DND-41 (cell line): ENCODE data around the gene PPDPF.

Source experiments
- ATAC-seq: fragments of 200-7000 bp; cut with Tn5 transposase; 3 replicates; pipeline ENCODE4 v1.9.1; 2021; ENCODE audit warnings: low read depth; ENCODE audit not compliant: insufficient read depth
- DNase-seq: peaks from one replicate; pipeline ENCODE4 v3.0.0-alpha.2; 2020
- H2AFZ ChIP-seq: 2 replicates; pipeline ENCODE4 v1.6.0; 2012; ENCODE audit warnings: low read depth, low read length
- H3K27ac ChIP-seq: 2 replicates; pipeline ENCODE4 v1.5.1; 2012; ENCODE audit warnings: low read length, inconsistent platforms
- H3K27me3 ChIP-seq: fragments of 200-600 bp; sonication (generic); 2 replicates; pipeline ENCODE4 v1.6.0; 2012; ENCODE audit warnings: low read length, mild to moderate bottlenecking, inconsistent platforms; ENCODE audit not compliant: insufficient read depth, poor library complexity
- H3K36me3 ChIP-seq: 2 replicates; pipeline ENCODE4 v1.5.1; 2012; ENCODE audit warnings: low read length, inconsistent platforms; ENCODE audit not compliant: insufficient read depth
- H3K4me1 ChIP-seq: 2 replicates; pipeline ENCODE4 v1.5.1; 2012; ENCODE audit warnings: mild to moderate bottlenecking, low read length; ENCODE audit not compliant: insufficient read depth
- H3K4me2 ChIP-seq: 2 replicates; pipeline ENCODE4 v1.6.0; 2012; ENCODE audit warnings: mild to moderate bottlenecking, moderate library complexity, low read length, inconsistent platforms; ENCODE audit not compliant: insufficient read depth
- H3K4me3 ChIP-seq, 2 experiments: fragments of 200-600 bp in 1 of 2; shearing (Covaris generic) in 1 of 2; 2 replicates each; pipeline ENCODE4 v1.5.1; 2012 to 2016; ENCODE audit warnings: inconsistent platforms in 2 of 2, low read length in 2 of 2, mild to moderate bottlenecking in 2 of 2, low read depth in 1 of 2, moderate library complexity in 1 of 2
- H3K79me2 ChIP-seq: 2 replicates; pipeline ENCODE4 v1.6.0; 2012; ENCODE audit warnings: low read length, inconsistent platforms; ENCODE audit not compliant: insufficient read depth
- H3K9ac ChIP-seq: 2 replicates; pipeline ENCODE4 v1.6.0; 2012; ENCODE audit warnings: low read depth, mild to moderate bottlenecking, inconsistent platforms, low read length, moderate library complexity
- H3K9me3 ChIP-seq: 2 replicates; pipeline ENCODE4 v1.5.1; 2012; ENCODE audit warnings: low read length, moderate library complexity, mild to moderate bottlenecking, inconsistent platforms; ENCODE audit not compliant: insufficient read depth, severe bottlenecking
- H4K20me1 ChIP-seq: 2 replicates; pipeline ENCODE4 v1.6.0; 2012; ENCODE audit warnings: low read length; ENCODE audit not compliant: insufficient read depth
- EZH2 ChIP-seq: IDR thresholded peaks from 3 replicates; pipeline ENCODE4 v1.6.1; 2012; ENCODE audit warnings: borderline replicate concordance, low read depth, mild to moderate bottlenecking, moderate library complexity, low read length, inconsistent platforms; ENCODE audit not compliant: severe bottlenecking
- TF ChIP-seq, protein P1 (sequence below): IDR thresholded peaks from 2 replicates; pipeline ENCODE4 v1.5.1; 2012; ENCODE audit warnings: borderline replicate concordance, low read length, moderate library complexity, mild to moderate bottlenecking; ENCODE audit not compliant: poor library complexity, severe bottlenecking; ENCODE audit errors: extremely low read depth

The PPDPF gene

DNA sequence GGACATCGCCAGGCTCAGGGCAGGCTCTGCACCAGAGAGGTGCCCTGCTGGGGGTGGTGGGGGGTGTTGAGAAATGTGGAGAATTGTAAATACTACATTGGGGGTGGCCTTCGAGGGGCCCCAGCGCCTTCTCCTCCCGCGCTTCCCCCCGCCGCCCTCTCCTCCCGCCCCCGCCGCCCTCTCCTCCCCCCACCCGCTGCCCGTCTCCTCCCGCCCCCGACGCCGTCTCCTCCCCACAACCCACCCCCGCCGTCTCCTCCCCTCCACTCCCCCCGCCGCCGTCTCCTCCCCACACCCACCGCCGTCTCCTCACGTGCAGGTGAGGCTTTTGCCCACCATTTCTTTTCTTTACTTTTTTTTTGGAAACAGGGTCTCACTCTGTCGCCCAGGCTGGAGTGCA is 28.5 kb downstream of the PPDPF start:
- no peak overlapping the region for H3K4me2 ChIP-seq
- no peak for TF ChIP-seq EZH2
- TF ChIP-seq, protein P1, sequence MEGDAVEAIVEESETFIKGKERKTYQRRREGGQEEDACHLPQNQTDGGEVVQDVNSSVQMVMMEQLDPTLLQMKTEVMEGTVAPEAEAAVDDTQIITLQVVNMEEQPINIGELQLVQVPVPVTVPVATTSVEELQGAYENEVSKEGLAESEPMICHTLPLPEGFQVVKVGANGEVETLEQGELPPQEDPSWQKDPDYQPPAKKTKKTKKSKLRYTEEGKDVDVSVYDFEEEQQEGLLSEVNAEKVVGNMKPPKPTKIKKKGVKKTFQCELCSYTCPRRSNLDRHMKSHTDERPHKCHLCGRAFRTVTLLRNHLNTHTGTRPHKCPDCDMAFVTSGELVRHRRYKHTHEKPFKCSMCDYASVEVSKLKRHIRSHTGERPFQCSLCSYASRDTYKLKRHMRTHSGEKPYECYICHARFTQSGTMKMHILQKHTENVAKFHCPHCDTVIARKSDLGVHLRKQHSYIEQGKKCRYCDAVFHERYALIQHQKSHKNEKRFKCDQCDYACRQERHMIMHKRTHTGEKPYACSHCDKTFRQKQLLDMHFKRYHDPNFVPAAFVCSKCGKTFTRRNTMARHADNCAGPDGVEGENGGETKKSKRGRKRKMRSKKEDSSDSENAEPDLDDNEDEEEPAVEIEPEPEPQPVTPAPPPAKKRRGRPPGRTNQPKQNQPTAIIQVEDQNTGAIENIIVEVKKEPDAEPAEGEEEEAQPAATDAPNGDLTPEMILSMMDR: no peak
- H3K9ac ChIP-seq: no peak overlapping the region
- H3K4me3 ChIP-seq: no peak overlapping the region
- peaks cover 3% of the 10 kb centered on the region; the same call in 1 of the 2 replicates for H4K20me1 ChIP-seq
- ATAC-seq: no peak
- no peak for DNase-seq
- H3K4me1 ChIP-seq: peaks cover 22% of the 10 kb centered on the region
- no peak overlapping the region for H2AFZ ChIP-seq
- peaks cover 4% of the 10 kb centered on the region for H3K27me3 ChIP-seq
- no peaks in the 10 kb centered on the region for H3K9me3 ChIP-seq
- H3K27ac ChIP-seq: no peak overlapping the region
- H3K36me3 ChIP-seq: no peaks in the 10 kb centered on the region
- H3K79me2 ChIP-seq: no peaks in the 10 kb centered on the region

DNA sequence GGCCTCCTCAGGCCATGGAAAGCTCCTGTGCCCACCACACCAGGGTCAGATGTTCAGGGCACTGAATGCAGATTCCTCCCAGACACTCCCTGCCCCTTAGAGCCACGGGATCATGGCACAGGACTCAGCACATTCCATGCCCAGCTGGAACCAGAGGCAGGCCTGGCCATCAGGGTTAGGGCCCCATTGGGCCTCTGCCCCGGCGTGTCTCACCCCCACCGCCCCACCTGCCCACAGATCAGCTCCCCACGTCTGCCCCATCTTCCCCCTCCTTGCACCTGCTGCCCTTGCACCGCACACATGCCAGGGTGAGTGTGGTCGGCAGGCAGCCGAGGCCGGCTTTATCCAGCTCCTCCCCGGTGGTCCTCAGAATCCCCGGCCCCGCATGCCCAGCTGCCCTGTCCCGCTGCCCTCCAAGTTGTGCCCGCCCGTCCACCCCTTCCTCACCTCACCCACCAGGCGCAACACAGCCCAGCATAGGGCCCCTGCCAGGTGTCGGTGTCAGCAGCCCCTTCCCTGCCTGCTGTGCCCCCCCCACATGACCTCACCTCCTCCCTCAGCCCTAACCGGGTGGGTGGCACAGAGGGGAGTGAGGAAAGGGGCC is 29.2 kb downstream of the PPDPF start:
- H4K20me1 ChIP-seq: peaks cover 8% of the 10 kb centered on the region; the same call in 1 of the 2 replicates
- peaks cover 4% of the 10 kb centered on the region for H3K27me3 ChIP-seq
- ATAC-seq: no peak
- H3K4me2 ChIP-seq: no peak overlapping the region
- no peaks in the 10 kb centered on the region for H3K9me3 ChIP-seq
- no peak overlapping the region for H3K9ac ChIP-seq
- H3K27ac ChIP-seq: no peak overlapping the region
- H3K79me2 ChIP-seq: no peaks in the 10 kb centered on the region
- no peak overlapping the region for H2AFZ ChIP-seq
- no peak for TF ChIP-seq EZH2
- TF ChIP-seq, protein P1: no peak
- no peaks in the 10 kb centered on the region for H3K36me3 ChIP-seq
- H3K4me3 ChIP-seq: no peak overlapping the region
- H3K4me1 ChIP-seq: peaks cover 30% of the 10 kb centered on the region
- DNase-seq: no peak

DNA sequence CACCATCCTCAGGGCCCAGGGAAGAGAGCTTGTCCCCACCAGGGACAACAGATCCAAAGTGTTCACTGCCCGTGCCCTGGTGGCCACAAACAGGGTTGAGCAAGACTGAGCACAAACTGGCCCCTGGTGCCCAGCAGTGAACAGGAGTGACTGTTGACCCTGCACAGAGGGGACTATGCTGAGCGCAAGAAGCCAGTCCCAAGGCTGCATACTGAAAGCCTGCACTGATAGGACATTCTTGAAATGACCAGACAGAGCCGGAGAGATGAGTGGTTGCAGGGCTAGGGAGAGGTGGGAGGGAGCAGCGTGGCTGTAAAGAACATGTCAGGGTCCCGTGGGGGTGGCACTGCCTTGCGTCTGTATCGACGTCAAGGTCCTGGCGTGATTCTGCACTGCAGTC is 30.5 kb downstream of the PPDPF start:
- H3K4me2 ChIP-seq: no peak overlapping the region
- H2AFZ ChIP-seq: no peak overlapping the region
- no peak overlapping the region for H3K4me3 ChIP-seq
- ATAC-seq: no peak
- H4K20me1 ChIP-seq: peaks cover 9% of the 10 kb centered on the region; the same call in 1 of the 2 replicates
- H3K9ac ChIP-seq: no peak overlapping the region
- H3K4me1 ChIP-seq: peaks cover 32% of the 10 kb centered on the region
- TF ChIP-seq, protein P1: no peak
- TF ChIP-seq EZH2: no peak
- H3K79me2 ChIP-seq: no peaks in the 10 kb centered on the region
- peaks cover 4% of the 10 kb centered on the region for H3K27me3 ChIP-seq
- H3K9me3 ChIP-seq: no peaks in the 10 kb centered on the region
- DNase-seq: no peak
- H3K27ac ChIP-seq: no peak overlapping the region
- H3K36me3 ChIP-seq: no peaks in the 10 kb centered on the region
